HepG2 (cell line): ENCODE results near the gene YKT6. TPM values are rescaled to one million over a fixed set of nuclear protein-coding genes. Genes with fewer than 3 reads are reported as not detected.

ENCODE experiments used
- ATAC-seq: fragments of 200-7000 bp; cut with Tn5 transposase; 3 replicates; pipeline ENCODE4 v1.9.1; 2020; ENCODE audit warnings: mild to moderate bottlenecking, moderate library complexity
- BruUV-seq: library from RNA; stranded (reverse); fragments of 400-500 nt; replicated peaks from 2 replicates; lab custom pipeline; 2021; lab: Mats Ljungman, UMichigan
- CTCF ChIA-PET: fragments of 300-600 bp; formaldehyde crosslinking; extraction: SDS; loops from one replicate; lab custom pipeline; 2021; ENCODE audit warnings: low total read pairs, inconsistent platforms, low intra/inter-chr PET ratio; lab: Yijun Ruan, JAX
- POLR2A ChIA-PET: fragments of 350-600 bp; sonication (Branson Sonifier 250); formaldehyde crosslinking; loops from one replicate; lab custom pipeline; 2020; ENCODE audit warnings: antibody characterized with exemption, inconsistent platforms; lab: Yijun Ruan, JAX
- DNase-seq: peaks from one replicate; pipeline ENCODE4 v3.0.0-alpha.2; 2015; ENCODE audit warnings: low spot score
- FAIRE-seq: peaks from 3 replicates; lab custom pipeline; 2011; peaks lifted over from hg19 to GRCh38; lab: Jason Lieb, UNC
- H2AFZ ChIP-seq: one replicate; pipeline ENCODE4 v1.6.1; 2011; ENCODE audit warnings: low read length, inconsistent platforms
- H3K27ac ChIP-seq: fragments of 300-600 bp; 3 replicates; pipeline ENCODE4 v1.8.0; 2011; ENCODE audit warnings: mixed run types, mild to moderate bottlenecking, mixed read lengths, low read length, inconsistent platforms; ENCODE audit not compliant: insufficient read depth; ENCODE audit errors: extremely low read length
- H3K27me3 ChIP-seq, 2 experiments: fragments of 200-600 bp in 1 of 2; 2 replicates in 1 of 2; 3 replicates in 1 of 2; pipeline versions ENCODE4 v1.6.0 to v1.8.0; 2011; ENCODE audit warnings: low read length in 2 of 2, mild to moderate bottlenecking in 2 of 2, moderate library complexity in 2 of 2, inconsistent platforms in 1 of 2; ENCODE audit not compliant: insufficient read depth in 2 of 2, control insufficient read depth in 1 of 2
- H3K36me3 ChIP-seq, 2 experiments: fragments of 200-600 bp in 1 of 2; replicated peaks in 1 of 2; 2 replicates in 1 of 2; 3 replicates in 1 of 2; pipeline versions ENCODE4 v1.5.1 to v1.8.0; 2011; ENCODE audit warnings: low read length in 2 of 2, inconsistent platforms in 1 of 2; ENCODE audit not compliant: insufficient read depth in 2 of 2, control insufficient read depth in 1 of 2
- H3K4me1 ChIP-seq: 2 replicates; pipeline ENCODE4 v1.5.1; 2012; ENCODE audit warnings: low read length, inconsistent platforms; ENCODE audit not compliant: insufficient read depth
- H3K4me2 ChIP-seq: 2 replicates; pipeline ENCODE4 v1.6.0; 2011; ENCODE audit warnings: low read depth, low read length, inconsistent platforms
- H3K4me3 ChIP-seq, 3 experiments: fragments of 200-600 bp in 1 of 3; sonication (generic), shearing (Covaris generic) in 1 of 3; replicated peaks in 1 of 3; 2 replicates each; pipeline ENCODE4 v1.5.1; 2011 to 2016; ENCODE audit warnings: low read length in 3 of 3, inconsistent platforms in 2 of 3, low read depth in 2 of 3, mild to moderate bottlenecking in 2 of 3, control low read depth in 1 of 3, mixed read lengths in 1 of 3; ENCODE audit not compliant: insufficient read depth in 1 of 3
- H3K79me2 ChIP-seq: one replicate; pipeline ENCODE4 v1.6.1; 2011; ENCODE audit warnings: low read length, inconsistent platforms; ENCODE audit not compliant: insufficient read depth
- H3K9ac ChIP-seq: 2 replicates; pipeline ENCODE4 v1.6.0; 2011; ENCODE audit warnings: mild to moderate bottlenecking, low read depth, low read length, inconsistent platforms; ENCODE audit not compliant: insufficient read depth
- H3K9me3 ChIP-seq: 2 replicates; pipeline ENCODE4 v1.5.1; 2012; ENCODE audit warnings: mild to moderate bottlenecking, low read length
- H4K20me1 ChIP-seq: 2 replicates; pipeline ENCODE4 v1.6.0; 2011; ENCODE audit warnings: inconsistent platforms, mild to moderate bottlenecking, low read length, moderate library complexity; ENCODE audit not compliant: insufficient read depth
- ARID4A ChIP-seq: sonication (generic); formaldehyde crosslinking; IDR thresholded peaks from 2 replicates; pipeline ENCODE4 v1.5.0; 2020; ENCODE audit warnings: mild to moderate bottlenecking, missing genetic modification reagents, borderline replicate concordance
- BRD4 ChIP-seq: sonication (generic); formaldehyde crosslinking; IDR thresholded peaks from 2 replicates; pipeline ENCODE4 v1.4.0; 2020; ENCODE audit warnings: missing genetic modification reagents
- HNRNPL ChIP-seq: fragments of 200-400 bp; formaldehyde crosslinking; IDR thresholded peaks from 2 replicates; pipeline ENCODE4 v1.6.1; 2017; ENCODE audit warnings: mild to moderate bottlenecking, low read depth, low read length
- MEF2D ChIP-seq: sonication (generic); formaldehyde crosslinking; IDR thresholded peaks from 2 replicates; pipeline ENCODE4 v1.5.1; 2020; ENCODE audit warnings: mild to moderate bottlenecking, missing genetic modification reagents
- MTF2 ChIP-seq: sonication (generic); formaldehyde crosslinking; IDR thresholded peaks from 2 replicates; pipeline ENCODE4 v1.5.0; 2020; ENCODE audit warnings: missing genetic modification reagents, borderline replicate concordance
- PITX1 ChIP-seq: sonication (generic); formaldehyde crosslinking; IDR thresholded peaks from 2 replicates; pipeline ENCODE4 v1.5.1; 2020; ENCODE audit warnings: mild to moderate bottlenecking, missing genetic modification reagents
- TIGD3 ChIP-seq: sonication (generic); formaldehyde crosslinking; IDR thresholded peaks from 2 replicates; pipeline ENCODE4 v1.5.1; 2020; ENCODE audit warnings: mild to moderate bottlenecking, missing genetic modification reagents, borderline replicate concordance
- ZNF274 ChIP-seq: sonication (generic); formaldehyde crosslinking; IDR thresholded peaks from 2 replicates; pipeline ENCODE4 v1.5.1; 2020; ENCODE audit warnings: mild to moderate bottlenecking, missing genetic modification reagents
- WGBS: methylation state at CpG from one replicate; pipeline ENCODE4 v1.1.6; 2017; ENCODE audit warnings: low lambda C conversion rate; 5-methylcytosine and 5-hydroxymethylcytosine counted together
- in situ Hi-C: cut with HindIII; loops from 2 replicates; pipeline ENCODE4 v1.10.0; 2017; ENCODE audit warnings: low pct_unique_long_range_greater_than_20kb; ENCODE audit not compliant: extremely low pct_ligation_motif_present
- intact Hi-C: fragments of 100-400 bp; cut with micrococcal nuclease; formaldehyde crosslinking; loops from one replicate; pipeline ENCODE4 v1.10.0; 2022; ENCODE audit not compliant: unreplicated experiment
- polyA plus RNA-seq, 8 experiments: library from polyadenylated mRNA; depleted of rRNA in 3 of 8; stranded (reverse) in 7 of 8; unstranded in 1 of 8; fragments of >200 nt; fragmentation: Illumina TruSeq in 4 of 8; extraction: Trizol in 4 of 8; gene quantifications; 2 replicates each; pipeline versions ENCODE4 v1.2.1 to v1.2.3, GENCODE V29; 2011 to 2016; ENCODE audit warnings: low read depth in 4 of 8, missing spikeins in 1 of 8, mixed read lengths in 1 of 8; ENCODE audit not compliant: insufficient read depth in 1 of 8
- total RNA-seq, 5 experiments: library from RNA; depleted of rRNA; stranded (reverse); fragments of >200 nt; fragmentation: Illumina TruSeq; extraction: Trizol; gene quantifications; 2 replicates each; pipeline ENCODE4 v1.2.3, GENCODE V29; 2016; ENCODE audit warnings: low read depth in 1 of 5

The YKT6 gene
- total and polyA plus RNA-seq, 2 of the 13 experiments (the other 11 are each of a cell fraction or from before 2014, with no cell fraction given) = 52.2 to 60.3 TPM

GRCh38 chr7:44217852-44218402, 17.1 kb downstream of the YKT6 start:
- no peak for DNase-seq
- intact Hi-C loops = no loop called here
- H3K36me3 ChIP-seq = peaks cover 0 to 5% of the 10 kb centered on the region in 2 experiments; a peak in 1 of 5 replicates
- no peak overlapping the region for H3K9ac ChIP-seq
- no TSS peak for BruUV-seq
- ATAC-seq = peak; percentile 9
- H3K27me3 ChIP-seq = peaks cover 4 to 11% of the 10 kb centered on the region in 2 experiments; a peak in 3 of 5 replicates
- H3K9me3 ChIP-seq = no peaks in the 10 kb centered on the region
- H3K4me2 ChIP-seq = peak overlapping the region; percentile 56
- H3K4me1 ChIP-seq = peaks cover 40% of the 10 kb centered on the region
- POLR2A ChIA-PET = interaction anchor here (0.9 to 1.4 kb wide), 2 partner anchors 9 to 17 kb away, joined by 3 to 6 read pairs; partner anchors contain the start of gene YKT6
- TF ChIP-seq ZNF274 (CRISPR knock-in tag) = peak; percentile 17; the same call in 1 of the 2 replicates
- TF ChIP-seq HNRNPL = 0 out of 2 replicates have a peak, but pooled peaks have one; percentile 58
- TF ChIP-seq MEF2D (CRISPR knock-in tag) = 0 out of 2 replicates have a peak, but pooled peaks have one; percentile 30
- 0 out of 2 replicates have a peak, but pooled peaks have one; percentile 31 for TF ChIP-seq ARID4A (CRISPR knock-in tag)
- no peak for TF ChIP-seq BRD4 (CRISPR knock-in tag)
- peak; percentile 14; the same call in 1 of the 2 replicates for TF ChIP-seq PITX1 (CRISPR knock-in tag)
- TF ChIP-seq TIGD3 (CRISPR knock-in tag) = 0 out of 2 replicates have a peak, but pooled peaks have one; percentile 53
- no peak for TF ChIP-seq MTF2 (CRISPR knock-in tag)
- TF ChIP-seq, all 625 proteins: peak for 6
- Histone ChIP-seq H2AFZ (no peak overlapping the region), H3K79me2 (no peaks in the 10 kb centered on the region), H3K27ac (no peak overlapping the region), H4K20me1 (no peaks in the 10 kb centered on the region), H3K4me3 (peak overlapping the region in 2 of 3 experiments; percentile 4 to 55; a peak in 1 of 6 replicates)
- FAIRE-seq = no peak
- 77% methylated on average over 13 of the region's 17 CpGs for WGBS
- CTCF ChIA-PET = interaction anchor here (1.7 kb wide), 1 partner anchor 87 kb away, joined by 7 read pairs; no protein-coding TSS in a partner anchor
- in situ Hi-C loops = no loop called here
